Mesothelial cell of epicardium (in vitro differentiated cells): Measurements from ENCODE around the gene DEPDC1B. TPM values are rescaled to one million over a fixed set of nuclear protein-coding genes. Genes with fewer than 3 reads are reported as not detected.

Experiments
- DNase-seq, 2 experiments: peaks; one replicate each; pipeline ENCODE4 v3.0.0; 2021; ENCODE audit warnings: low spot score in 2 of 2; ENCODE audit not compliant: unreplicated experiment in 2 of 2
- H3K27ac Mint-ChIP-seq: 2 replicates; pipeline ENCODE4 v1.8.0; 2021; ENCODE audit warnings: mixed read lengths
- H3K27me3 Mint-ChIP-seq: 2 replicates; pipeline ENCODE4 v1.8.0; 2021; ENCODE audit warnings: low read depth, mixed read lengths
- H3K36me3 Mint-ChIP-seq: 2 replicates; pipeline ENCODE4 v1.8.0; 2021; ENCODE audit warnings: mixed read lengths
- H3K4me1 Mint-ChIP-seq: 2 replicates; pipeline ENCODE4 v1.8.0; 2021; ENCODE audit warnings: mixed read lengths
- H3K4me3 Mint-ChIP-seq: 2 replicates; pipeline ENCODE4 v1.8.0; 2021; ENCODE audit warnings: mild to moderate bottlenecking, moderate library complexity, mixed read lengths
- H3K9me3 Mint-ChIP-seq: 2 replicates; pipeline ENCODE4 v1.8.0; 2021; ENCODE audit warnings: mixed read lengths
- total RNA-seq: library from RNA; stranded (reverse); gene quantifications from 3 replicates; pipeline ENCODE4 v1.2.1, GENCODE V29; 2021
- TF ChIP-seq, protein P1 (sequence below): fragments of 200-600 bp; sonication (generic); IDR thresholded peaks from one replicate; pipeline ENCODE4 v1.5.0; 2021; ENCODE audit warnings: antibody characterized with exemption; ENCODE audit not compliant: unreplicated experiment

Gene DEPDC1B
- total RNA-seq, 1 donor from 2014 or later, result 17.0 TPM

DNA sequence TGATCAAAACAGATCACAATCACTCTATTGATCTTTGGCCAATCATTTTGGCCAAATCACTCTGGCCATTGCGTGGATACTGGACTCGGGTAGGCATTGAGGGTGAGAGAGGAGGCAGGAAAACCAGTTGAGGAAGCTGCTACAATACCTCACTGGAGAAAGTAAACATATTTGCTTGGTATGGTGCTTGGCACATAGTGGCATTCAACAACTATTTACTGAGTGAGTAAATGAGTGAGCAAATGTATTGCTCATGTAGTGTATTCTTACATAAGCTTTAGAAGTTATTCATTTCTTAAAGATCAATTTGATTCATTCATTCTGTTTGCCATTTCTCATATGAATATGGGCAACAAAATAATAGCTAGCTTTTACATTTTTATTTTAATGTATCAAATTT is 4.0 kb upstream of the DEPDC1B start:
- TF ChIP-seq, protein P1, sequence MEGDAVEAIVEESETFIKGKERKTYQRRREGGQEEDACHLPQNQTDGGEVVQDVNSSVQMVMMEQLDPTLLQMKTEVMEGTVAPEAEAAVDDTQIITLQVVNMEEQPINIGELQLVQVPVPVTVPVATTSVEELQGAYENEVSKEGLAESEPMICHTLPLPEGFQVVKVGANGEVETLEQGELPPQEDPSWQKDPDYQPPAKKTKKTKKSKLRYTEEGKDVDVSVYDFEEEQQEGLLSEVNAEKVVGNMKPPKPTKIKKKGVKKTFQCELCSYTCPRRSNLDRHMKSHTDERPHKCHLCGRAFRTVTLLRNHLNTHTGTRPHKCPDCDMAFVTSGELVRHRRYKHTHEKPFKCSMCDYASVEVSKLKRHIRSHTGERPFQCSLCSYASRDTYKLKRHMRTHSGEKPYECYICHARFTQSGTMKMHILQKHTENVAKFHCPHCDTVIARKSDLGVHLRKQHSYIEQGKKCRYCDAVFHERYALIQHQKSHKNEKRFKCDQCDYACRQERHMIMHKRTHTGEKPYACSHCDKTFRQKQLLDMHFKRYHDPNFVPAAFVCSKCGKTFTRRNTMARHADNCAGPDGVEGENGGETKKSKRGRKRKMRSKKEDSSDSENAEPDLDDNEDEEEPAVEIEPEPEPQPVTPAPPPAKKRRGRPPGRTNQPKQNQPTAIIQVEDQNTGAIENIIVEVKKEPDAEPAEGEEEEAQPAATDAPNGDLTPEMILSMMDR, result no peak
- H3K4me1 Mint-ChIP-seq, result peaks cover 21% of the 10 kb centered on the region

DNA sequence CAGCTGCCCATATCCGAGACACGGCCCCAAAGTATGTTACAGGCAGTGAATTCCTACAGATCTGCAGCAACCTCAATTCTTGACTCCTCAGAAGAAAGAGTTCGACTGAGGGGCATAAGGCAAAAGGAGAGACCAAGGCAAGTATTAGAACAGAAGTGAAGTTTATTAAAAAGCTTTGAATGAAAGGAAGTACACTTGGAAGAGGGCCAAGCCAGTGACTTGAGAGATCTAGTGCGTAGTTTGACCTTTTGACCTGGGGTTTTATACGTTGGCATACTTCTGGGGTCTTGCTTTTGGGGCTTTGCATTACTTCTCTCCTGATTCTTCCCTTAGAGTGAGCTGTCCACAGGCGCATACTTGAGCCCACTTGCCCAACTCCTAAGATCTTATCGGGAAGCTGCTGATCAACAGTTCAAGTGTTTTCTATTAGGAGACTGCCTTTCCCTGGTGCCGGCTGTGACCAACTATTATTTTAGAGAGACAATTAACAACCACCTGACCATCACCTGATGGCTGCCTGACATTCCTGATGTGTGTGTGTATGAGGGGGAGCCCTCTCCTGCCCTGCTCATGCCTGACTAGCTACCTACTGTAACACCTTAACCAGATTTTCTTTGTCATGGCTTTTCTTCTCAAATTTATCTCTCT is 1.5 kb upstream of the DEPDC1B start:
- Mint-ChIP-seq H3K27me3 (no peaks in the 10 kb centered on the region), H3K4me1 (peaks cover 38% of the 10 kb centered on the region), H3K27ac (peak overlapping the region; percentile 82), H3K36me3 (no peaks in the 10 kb centered on the region), H3K4me3 (peak overlapping the region; percentile 93), H3K9me3 (no peaks in the 10 kb centered on the region)
- DNase-seq, result no peak
- TF ChIP-seq, protein P1, result no peak

More for the DNA sequence above, 4.0 kb upstream of the DEPDC1B start:
- Mint-ChIP-seq H3K9me3 (no peaks in the 10 kb centered on the region), H3K4me3 (no peak overlapping the region), H3K27me3 (no peaks in the 10 kb centered on the region), H3K27ac (no peak overlapping the region), H3K36me3 (no peaks in the 10 kb centered on the region)
- DNase-seq, result no peak

DNA sequence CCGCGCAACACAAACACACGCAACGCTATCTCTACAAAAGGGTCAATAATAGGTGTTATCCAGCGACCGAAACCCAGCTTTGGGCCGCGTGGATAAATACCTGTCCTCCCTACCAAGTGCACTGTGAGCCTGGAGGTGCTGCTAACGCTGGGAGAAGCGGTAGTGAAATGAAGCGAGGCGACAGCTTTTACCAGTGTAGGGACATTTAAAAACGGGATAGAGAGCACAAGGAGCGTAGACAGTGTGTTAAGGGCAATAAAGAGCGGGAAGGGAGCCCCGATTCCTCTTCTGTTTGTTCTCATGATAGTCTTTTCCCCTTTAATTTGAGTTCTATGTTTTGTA is 421 bp upstream of the DEPDC1B start:
- H3K4me1 Mint-ChIP-seq, result peaks cover 38% of the 10 kb centered on the region
- DNase-seq, result no peak
- peak overlapping the region; percentile 93 for H3K4me3 Mint-ChIP-seq
- no peaks in the 10 kb centered on the region for H3K36me3 Mint-ChIP-seq
- TF ChIP-seq, protein P1, result no peak
- H3K27ac Mint-ChIP-seq, result peak overlapping the region; percentile 99
- no peaks in the 10 kb centered on the region for H3K27me3 Mint-ChIP-seq
- no peaks in the 10 kb centered on the region for H3K9me3 Mint-ChIP-seq

DNA sequence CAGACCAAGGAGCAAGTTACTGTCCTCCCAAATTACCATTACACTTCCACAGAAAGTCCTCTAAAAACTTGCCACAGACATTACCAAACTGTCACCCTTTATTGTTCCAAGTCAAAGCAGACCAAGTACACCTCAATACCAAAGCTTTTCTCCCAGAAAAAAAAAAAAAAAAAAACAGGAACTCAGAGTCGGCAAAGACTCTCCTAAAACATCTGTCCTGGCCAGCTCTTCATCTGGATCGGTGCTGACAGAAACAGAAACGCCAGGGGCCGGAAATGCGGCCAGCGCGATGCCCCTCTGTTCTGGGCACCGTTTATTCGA is 718 bp downstream of the DEPDC1B start:
- H3K9me3 Mint-ChIP-seq, result peaks cover 3% of the 10 kb centered on the region
- H3K27me3 Mint-ChIP-seq, result no peaks in the 10 kb centered on the region
- peak overlapping the region; percentile 99 for H3K27ac Mint-ChIP-seq
- peaks cover 38% of the 10 kb centered on the region for H3K4me1 Mint-ChIP-seq
- H3K36me3 Mint-ChIP-seq, result peaks cover 3% of the 10 kb centered on the region
- TF ChIP-seq, protein P1, result no peak
- no peak for DNase-seq
- H3K4me3 Mint-ChIP-seq, result peak overlapping the region; percentile 93

DNA sequence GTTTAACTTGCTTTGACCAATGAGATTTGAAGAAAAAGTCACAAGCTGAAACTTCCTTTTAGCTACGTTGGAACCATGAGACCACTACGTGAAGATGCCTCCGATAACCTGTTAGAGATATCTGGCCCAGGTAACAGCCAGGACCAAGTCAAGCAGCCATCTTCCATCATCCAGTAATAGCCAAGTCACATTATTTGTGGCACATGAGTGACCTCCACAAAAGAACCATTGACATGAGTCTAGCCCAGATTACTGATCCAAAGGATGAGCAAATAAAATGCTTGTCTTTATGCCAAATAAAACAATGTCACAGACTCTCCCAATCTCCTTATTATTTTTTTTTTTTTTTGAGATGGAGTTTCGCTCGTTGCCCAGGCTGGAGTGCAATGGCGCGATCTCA is 1.6 kb downstream of the DEPDC1B start:
- TF ChIP-seq, protein P1, result no peak
- Mint-ChIP-seq H3K27ac (peak overlapping the region; percentile 99), H3K4me1 (peaks cover 38% of the 10 kb centered on the region), H3K27me3 (no peaks in the 10 kb centered on the region), H3K4me3 (peak overlapping the region; percentile 93), H3K9me3 (peaks cover 3% of the 10 kb centered on the region), H3K36me3 (peaks cover 3% of the 10 kb centered on the region)
- no peak for DNase-seq

DNA sequence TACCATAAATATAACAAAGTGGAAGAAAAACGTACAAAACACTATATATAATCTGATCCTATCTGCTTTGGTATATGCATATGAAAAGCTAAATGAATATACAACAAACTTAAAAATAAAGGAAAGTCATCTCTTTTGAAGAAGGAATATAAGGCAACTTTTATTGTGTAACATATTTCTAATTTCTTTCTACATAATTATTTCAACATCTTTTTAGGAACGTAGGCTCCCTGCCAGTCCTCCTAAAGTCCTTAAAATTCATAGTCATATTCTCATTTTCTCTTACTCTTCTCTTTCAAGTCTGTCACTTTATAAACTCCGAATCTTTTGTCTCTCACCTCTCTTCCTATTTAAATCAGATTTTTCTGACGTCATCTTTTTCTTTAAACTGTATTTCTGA is 9.6 kb downstream of the DEPDC1B start:
- Mint-ChIP-seq H3K36me3 (peaks cover 23% of the 10 kb centered on the region), H3K9me3 (peaks cover 15% of the 10 kb centered on the region), H3K4me3 (no peak overlapping the region), H3K27ac (no peak overlapping the region), H3K27me3 (no peaks in the 10 kb centered on the region), H3K4me1 (peaks cover 12% of the 10 kb centered on the region)
- DNase-seq, result no peak
- TF ChIP-seq, protein P1, result no peak
